ENCODE results near the gene THSD7A. TPM values are rescaled to one million over a fixed set of nuclear protein-coding genes. Genes with fewer than 3 reads are reported as not detected.

The THSD7A gene
- total and polyA plus RNA-seq, 10 of the 15 experiments (the other 5 are each of a cell fraction or from before 2014, with no cell fraction given) = 0.03 to 0.09 (median 0.03) TPM; not detected in 7

GRCh38 chr7:11642276-11642675 is 189.7 kb downstream of the THSD7A start:
- ChIA-PET CTCF (no interaction called here), RAD21 (ENCODE audit: unreplicated experiment) (no interaction called here), SMC1A (ENCODE audit: uncharacterized antibody, unreplicated experiment) (no interaction called here), POLR2A (no interaction called here)
- no peaks in the 10 kb centered on the region for H3K4me1 ChIP-seq (ENCODE audit: control insufficient read depth, insufficient read depth, low read length)
- H3K9me3 ChIP-seq (replicated peaks; ENCODE audit: control insufficient read depth, insufficient read depth, low read length) = no peaks in the 10 kb centered on the region
- in situ Hi-C loops (cut with MboI) = no loop called here
- no peak overlapping the region for H3K9ac ChIP-seq (ENCODE audit: control insufficient read depth, insufficient read depth, low read length)
- DNase-seq (ENCODE audit: low read depth, low spot score) (no peak), FAIRE-seq (no peak), ATAC-seq (no peak)
- no TSS peak for BruUV-seq (replicated peaks)
- no peak overlapping the region for H2AFZ ChIP-seq (ENCODE audit: control insufficient read depth, low read depth, low read length)
- no peaks in the 10 kb centered on the region for H3K79me2 ChIP-seq (ENCODE audit: control insufficient read depth, insufficient read depth, low read length)
- no peaks in the 10 kb centered on the region for H4K20me1 ChIP-seq (ENCODE audit: control insufficient read depth, insufficient read depth)
- no peak for TF ChIP-seq SMARCA5 (IDR thresholded peaks at IDR 0.05)
- no peak for TF ChIP-seq E4F1 (IDR thresholded peaks at IDR 0.05; ENCODE audit: borderline replicate concordance, partially characterized antibody)
- no peak for TF ChIP-seq CREB1 (IDR thresholded peaks at IDR 0.05; ENCODE audit: low read depth)
- no peak for TF ChIP-seq CHD2 (IDR thresholded peaks at IDR 0.05; ENCODE audit: borderline replicate concordance, low read depth, low read length)
- TF ChIP-seq HDAC6 (IDR thresholded peaks at IDR 0.05; ENCODE audit: unreplicated experiment) = no peak
- no peak for TF ChIP-seq CREM (IDR thresholded peaks at IDR 0.05; ENCODE audit: low read depth)
- TF ChIP-seq EP300 (IDR thresholded peaks at IDR 0.05; ENCODE audit: borderline replicate concordance in 1 of 2, control insufficient read depth in 1 of 2, low read depth in 2 of 2, low read length in 2 of 2) = no peak
- TF ChIP-seq E2F4 (IDR thresholded peaks at IDR 0.05; ENCODE audit: low read depth, low read length) = no peak
- no peak for TF ChIP-seq TARDBP (IDR thresholded peaks at IDR 0.05; ENCODE audit: borderline replicate concordance)
- TF ChIP-seq ZNF274 (IDR thresholded peaks at IDR 0.05; ENCODE audit: insufficient read depth, insufficient read length) = no peak
- TF ChIP-seq KDM1A (IDR thresholded peaks at IDR 0.05; ENCODE audit: borderline replicate concordance) = no peak
- TF ChIP-seq NRF1 (conservative IDR thresholded peaks at IDR 0.05; ENCODE audit: low read depth, low read length) = no peak
- no peak for TF ChIP-seq ZNF687 (IDR thresholded peaks at IDR 0.05)
- no peak for TF ChIP-seq STAT3 (IDR thresholded peaks at IDR 0.05; ENCODE audit: low read depth, low read length)
- no peak for TF ChIP-seq NFXL1 (IDR thresholded peaks at IDR 0.05; ENCODE audit: borderline replicate concordance)
- TF ChIP-seq ATF3 (IDR thresholded peaks at IDR 0.05; ENCODE audit: borderline replicate concordance, extremely low read depth, low read depth, low read length) = no peak
- TF ChIP-seq JUNB (IDR thresholded peaks at IDR 0.05) = no peak
- no peak for TF ChIP-seq TBL1XR1 (IDR thresholded peaks at IDR 0.05; ENCODE audit: low read depth, low read length)
- no peak for TF ChIP-seq CBX5 (IDR thresholded peaks at IDR 0.05; ENCODE audit: low read depth)
- H3K27me3 ChIP-seq (replicated peaks in 1 of 2; ENCODE audit: control insufficient read depth in 2 of 2, insufficient read depth in 2 of 2, low read length in 1 of 2) = no peaks in the 10 kb centered on the region
- no peaks in the 10 kb centered on the region for H3K36me3 ChIP-seq (ENCODE audit: control insufficient read depth in 2 of 2, insufficient read depth in 2 of 2, low read length in 1 of 2)
- intact Hi-C loops (cut with micrococcal nuclease; ENCODE audit: unreplicated experiment) = no loop called here
- no peak overlapping the region for H3K4me2 ChIP-seq (ENCODE audit: control insufficient read depth, insufficient read depth)
- H3K27ac ChIP-seq (ENCODE audit: control insufficient read depth, insufficient read depth) = no peak overlapping the region
- no peak overlapping the region for H3K4me3 ChIP-seq
